GM21447 (cell line): ENCODE results near the gene SLC13A3.

Experiments used
- ATAC-seq: cut with Tn5 transposase; IDR thresholded peaks from one replicate; pipeline ENCODE4 v1.9.1; 2021; ENCODE audit not compliant: unreplicated experiment

The SLC13A3 gene

GRCh38 chr20:46559685-46560440, 91.4 kb downstream of the SLC13A3 start:
- no peak for ATAC-seq

DNA sequence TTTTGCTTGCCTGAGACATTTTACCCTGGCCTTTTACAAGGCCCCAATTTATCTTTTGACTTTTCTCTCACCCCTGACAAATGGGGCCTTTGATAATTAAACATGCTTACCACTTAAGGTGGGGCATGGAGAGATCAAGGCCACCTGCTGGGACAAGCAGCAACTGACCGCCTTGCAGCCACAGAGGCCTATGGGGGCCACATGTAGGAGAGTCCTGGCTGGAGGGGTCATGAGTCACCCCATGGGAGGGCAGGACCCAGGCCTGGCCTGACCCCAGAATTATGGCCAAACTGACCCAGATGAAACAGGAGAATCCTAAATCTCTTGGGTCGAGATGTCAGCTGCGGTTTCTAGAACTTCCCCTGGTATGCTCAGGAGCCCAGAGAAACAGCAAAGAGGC, 92.3 kb downstream of the SLC13A3 start:
- no peak for ATAC-seq

DNA sequence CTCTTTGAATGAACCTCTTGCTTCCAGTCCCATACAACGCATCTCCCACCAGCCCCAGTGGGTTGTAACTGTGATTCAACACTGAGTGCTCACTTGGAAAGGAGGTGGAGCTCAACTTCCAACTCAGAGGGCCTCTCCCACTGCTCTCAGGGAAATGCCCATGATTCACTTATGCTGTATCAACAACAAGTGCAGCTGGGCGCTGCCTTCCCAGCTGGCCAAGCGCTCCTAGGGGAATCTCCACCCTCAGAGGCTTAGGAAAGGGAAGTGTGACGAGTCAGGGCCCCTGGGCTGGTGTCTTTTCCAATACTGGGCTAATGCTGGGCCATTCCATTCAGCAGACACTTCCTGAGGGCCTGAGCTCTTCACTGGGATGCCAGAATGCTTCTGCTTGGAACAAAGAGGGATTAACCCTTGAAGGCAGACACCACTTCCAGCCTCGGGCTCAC, 92.7 kb downstream of the SLC13A3 start:
- no peak for ATAC-seq

- no peak for ATAC-seq
These were observed 93.9 kb downstream of the SLC13A3 start for GRCh38 chr20:46557231-46557956.

DNA sequence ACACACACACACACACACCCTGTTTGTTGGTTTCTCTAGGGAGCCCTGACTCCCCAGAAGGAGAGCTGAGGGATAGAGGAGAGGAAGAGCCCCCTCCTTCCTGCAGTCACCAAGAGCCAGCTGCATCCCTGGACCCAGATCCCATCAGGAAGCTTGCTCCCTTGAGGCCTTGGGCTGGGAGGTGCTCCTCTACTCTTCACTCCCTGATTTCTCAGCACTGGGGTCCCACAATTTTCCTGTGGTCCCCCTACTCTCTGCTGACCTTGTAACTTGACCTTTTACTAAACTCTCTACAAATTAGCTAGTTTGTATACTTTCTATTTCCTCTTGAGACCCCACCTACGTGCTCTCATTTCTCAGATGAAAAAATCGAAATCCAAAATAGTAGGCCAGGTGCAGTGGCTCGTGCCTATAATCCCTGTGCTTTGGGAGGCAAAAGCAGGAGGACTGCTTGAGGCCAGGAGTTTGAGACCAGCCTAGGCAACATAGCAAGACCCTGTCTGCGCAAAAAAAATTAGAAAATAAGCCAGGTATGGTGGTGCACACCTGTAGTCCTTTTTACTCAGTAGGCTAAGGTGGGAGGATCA, 95.8 kb downstream of the SLC13A3 start:
- ATAC-seq: no peak

GRCh38 chr20:46554828-46555227, 96.4 kb downstream of the SLC13A3 start:
- ATAC-seq: no peak

GRCh38 chr20:46553926-46554325, 97.3 kb downstream of the SLC13A3 start:
- ATAC-seq: no peak

DNA sequence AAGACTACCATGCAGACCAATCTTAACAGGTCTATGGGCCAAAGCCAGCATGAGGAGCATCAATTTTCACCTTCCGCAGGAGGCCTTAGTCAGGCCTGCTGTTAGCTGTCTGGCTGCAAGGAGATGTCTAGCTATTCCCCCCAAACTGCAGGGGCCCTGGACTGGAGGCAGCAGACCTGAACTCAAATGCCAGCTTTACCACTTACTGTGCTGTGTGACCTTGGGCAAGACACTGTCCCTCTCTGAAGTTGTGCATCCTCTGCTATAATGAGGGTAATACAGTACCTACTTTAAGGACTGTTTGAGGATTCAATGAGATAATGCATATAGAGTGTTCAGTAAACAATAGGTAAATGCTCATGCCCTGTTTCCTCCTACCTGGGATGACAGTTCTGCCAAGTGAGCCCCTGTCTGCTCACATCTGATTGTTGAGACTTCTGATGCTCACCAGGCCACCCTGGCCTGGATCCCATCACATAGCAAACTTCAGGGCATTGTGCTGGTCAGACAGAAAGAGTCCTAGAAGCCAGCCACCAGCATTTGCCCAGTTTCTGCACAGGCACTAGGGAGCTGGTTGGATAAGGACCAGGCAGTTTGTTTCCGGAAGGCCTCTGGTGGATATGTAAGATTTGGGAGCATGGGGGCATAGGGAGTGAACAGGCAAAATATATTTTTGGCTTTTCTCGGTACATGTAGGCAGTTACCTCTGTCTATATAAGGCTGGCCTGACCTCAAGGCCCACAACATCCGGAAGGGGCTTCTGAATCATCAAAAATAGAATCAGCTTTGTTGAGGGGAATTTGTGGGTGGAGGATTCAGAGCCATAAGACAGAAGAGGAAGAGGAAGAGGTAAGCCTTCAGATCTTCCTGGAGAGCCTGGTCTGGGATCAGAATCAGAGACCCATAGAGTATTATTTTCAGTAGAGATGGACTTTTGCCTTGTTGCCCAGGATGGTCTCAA, 98.5 kb downstream of the SLC13A3 start:
- ATAC-seq: peak; percentile 68

DNA sequence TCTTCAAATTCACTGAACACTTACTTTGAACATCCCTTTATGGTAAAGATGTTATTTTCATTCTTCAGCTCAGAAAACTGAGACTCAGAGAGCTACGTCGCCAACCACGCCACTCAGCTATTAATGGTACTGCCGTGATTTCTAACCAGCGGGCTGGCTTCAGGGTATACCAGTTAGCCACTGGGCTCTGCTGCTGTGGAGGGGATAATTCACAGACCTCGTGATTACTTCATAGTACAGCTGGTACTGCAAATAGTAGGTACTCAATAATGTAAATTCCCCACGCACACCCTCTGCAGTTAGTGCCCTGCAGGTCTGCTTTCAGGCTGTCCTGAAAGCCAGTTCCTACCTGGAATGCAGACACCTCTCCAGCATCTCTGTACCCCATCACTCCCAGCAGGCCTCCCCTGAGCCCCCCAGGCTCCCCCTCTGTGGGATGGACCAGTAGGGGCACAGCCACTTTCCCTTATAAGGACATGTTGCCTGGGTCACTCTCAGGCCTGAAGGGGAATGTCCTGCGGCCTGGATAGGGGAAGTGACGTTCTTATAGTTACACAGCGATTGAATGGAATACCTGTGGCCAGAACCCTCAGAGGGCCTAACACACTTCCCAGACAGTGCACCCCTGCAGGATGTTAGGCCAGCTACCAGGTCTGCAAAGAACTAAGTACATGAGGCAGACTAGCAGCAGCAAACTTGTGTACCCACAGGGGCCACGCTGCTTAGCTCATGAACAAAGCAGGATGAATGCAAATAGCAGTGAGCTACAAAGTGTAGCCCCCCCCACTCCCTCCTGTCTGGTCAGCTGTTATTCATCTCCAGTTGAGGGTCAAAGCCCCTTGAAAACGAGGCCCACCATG, 99.5 kb downstream of the SLC13A3 start:
- ATAC-seq: no peak

GRCh38 chr20:46550461-46550860, 100.8 kb downstream of the SLC13A3 start, which contains the start of gene OCSTAMP:
Gene OCSTAMP (minus strand): TSS chr20:46550654. CDS start chr20:46550560, 94 bp downstream.
- ATAC-seq: no peak

- ATAC-seq: no peak
These were observed 101.9 kb downstream of the SLC13A3 start for GRCh38 chr20:46549188-46549972.

- no peak for ATAC-seq
These were observed 102.6 kb downstream of the SLC13A3 start for GRCh38 chr20:46548688-46549087.

- ATAC-seq: no peak
These were observed 103.3 kb downstream of the SLC13A3 start for GRCh38 chr20:46547995-46548394.

DNA sequence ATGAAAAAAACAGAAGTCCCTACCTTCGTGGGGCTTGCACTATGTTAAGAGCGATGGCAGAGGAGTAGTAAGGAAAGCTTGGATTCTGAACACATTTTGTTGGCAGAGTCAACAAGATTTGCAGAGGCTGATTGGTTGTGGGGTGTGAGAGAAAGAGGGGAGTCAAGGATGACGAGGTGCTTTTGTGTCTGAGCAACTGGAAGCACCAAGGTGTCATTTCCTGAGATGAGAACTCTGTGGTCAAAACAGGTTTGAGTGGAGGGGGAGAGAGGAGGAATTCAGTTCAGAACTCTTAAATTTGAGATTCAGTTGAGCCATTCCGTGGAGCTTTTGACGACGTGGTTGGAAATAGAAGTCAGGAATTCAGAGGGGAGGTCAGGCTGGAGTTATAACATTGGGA, 104.3 kb downstream of the SLC13A3 start:
- no peak for ATAC-seq

GRCh38 chr20:46546298-46546697, 105.0 kb downstream of the SLC13A3 start:
- no peak for ATAC-seq

DNA sequence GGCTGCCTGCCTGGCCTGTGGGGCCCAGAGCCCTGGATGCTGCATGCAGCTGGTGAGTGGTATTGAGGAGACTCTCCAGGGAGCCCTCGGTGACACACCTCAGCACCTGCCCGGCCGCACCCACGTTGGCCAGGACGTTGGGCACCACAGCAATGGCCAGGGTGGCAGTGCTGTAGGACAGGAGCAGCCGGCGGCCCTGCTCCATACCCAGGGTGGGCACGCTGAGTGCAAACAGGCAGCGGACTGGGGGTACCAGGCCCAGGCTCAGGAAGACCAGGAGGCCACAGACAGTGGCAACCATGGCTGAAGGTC, 105.5 kb downstream of the SLC13A3 start:
- ATAC-seq: no peak

GRCh38 chr20:46545077-46545826, 106.0 kb downstream of the SLC13A3 start:
- peak; percentile 70 for ATAC-seq

DNA sequence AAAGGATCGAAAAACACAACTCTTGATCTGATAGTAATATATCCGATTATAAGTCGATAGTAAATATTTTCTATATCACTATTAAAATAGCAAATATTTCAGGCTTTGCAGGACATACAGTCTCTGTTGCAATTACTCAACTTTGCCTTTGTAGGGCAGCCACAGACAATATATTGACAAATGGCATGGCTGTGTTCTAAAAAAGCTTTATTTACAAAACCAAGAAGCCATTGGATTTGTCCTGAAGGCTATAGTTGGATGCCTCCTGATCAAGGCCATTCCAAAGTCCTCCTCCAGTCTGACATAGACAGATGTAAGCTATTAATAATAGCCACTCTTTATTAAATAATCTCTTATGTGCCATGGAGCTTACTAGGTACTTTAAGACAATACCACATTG, 106.7 kb downstream of the SLC13A3 start:
- peak; percentile 9 for ATAC-seq

DNA sequence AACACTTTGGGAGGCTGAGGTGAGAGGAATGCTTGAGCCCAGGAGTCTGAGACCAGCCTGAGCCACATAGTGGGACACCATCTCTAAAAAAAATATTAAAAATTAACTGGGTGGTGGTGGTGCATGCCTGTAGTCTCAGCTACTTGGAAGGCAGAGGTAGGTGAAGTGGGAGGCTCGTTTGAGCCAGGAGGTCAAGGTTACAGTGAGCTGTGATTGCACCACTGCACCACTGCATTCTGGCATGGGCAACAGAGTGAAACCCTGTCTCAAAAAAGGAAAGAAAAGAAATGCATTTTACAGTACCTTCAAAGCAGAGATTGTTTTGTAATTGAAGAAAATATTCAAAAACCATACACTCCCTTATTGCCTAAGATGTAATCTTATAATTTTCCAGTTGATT, 107.3 kb downstream of the SLC13A3 start:
- ATAC-seq: no peak
